ENCODE measurements around the gene MMP14. TPM values are rescaled to one million over a fixed set of nuclear protein-coding genes. Genes with fewer than 3 reads are reported as not detected.

MMP14 gene
- total and polyA plus RNA-seq, 9 of the 15 experiments (the other 6 are each of a cell fraction or from before 2014, with no cell fraction given): 0.36 to 5.8 (median 1.3) TPM; not detected in 2

- TF ChIP-seq FOXP1 (CRISPR knock-in tag; IDR thresholded peaks at IDR 0.05): no peak
- TF ChIP-seq HNRNPUL1 (IDR thresholded peaks at IDR 0.05; ENCODE audit: low read length): no peak
- TF ChIP-seq ZNF347 (CRISPR knock-in tag; IDR thresholded peaks at IDR 0.05; ENCODE audit: low read depth): no peak
- TF ChIP-seq, protein P1, sequence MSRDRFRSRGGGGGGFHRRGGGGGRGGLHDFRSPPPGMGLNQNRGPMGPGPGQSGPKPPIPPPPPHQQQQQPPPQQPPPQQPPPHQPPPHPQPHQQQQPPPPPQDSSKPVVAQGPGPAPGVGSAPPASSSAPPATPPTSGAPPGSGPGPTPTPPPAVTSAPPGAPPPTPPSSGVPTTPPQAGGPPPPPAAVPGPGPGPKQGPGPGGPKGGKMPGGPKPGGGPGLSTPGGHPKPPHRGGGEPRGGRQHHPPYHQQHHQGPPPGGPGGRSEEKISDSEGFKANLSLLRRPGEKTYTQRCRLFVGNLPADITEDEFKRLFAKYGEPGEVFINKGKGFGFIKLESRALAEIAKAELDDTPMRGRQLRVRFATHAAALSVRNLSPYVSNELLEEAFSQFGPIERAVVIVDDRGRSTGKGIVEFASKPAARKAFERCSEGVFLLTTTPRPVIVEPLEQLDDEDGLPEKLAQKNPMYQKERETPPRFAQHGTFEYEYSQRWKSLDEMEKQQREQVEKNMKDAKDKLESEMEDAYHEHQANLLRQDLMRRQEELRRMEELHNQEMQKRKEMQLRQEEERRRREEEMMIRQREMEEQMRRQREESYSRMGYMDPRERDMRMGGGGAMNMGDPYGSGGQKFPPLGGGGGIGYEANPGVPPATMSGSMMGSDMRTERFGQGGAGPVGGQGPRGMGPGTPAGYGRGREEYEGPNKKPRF (IDR thresholded peaks at IDR 0.05; ENCODE audit: low read depth, low read length): no peak
- TF ChIP-seq MAFG (tag; conservative IDR thresholded peaks at IDR 0.05): no peak
- TF ChIP-seq NFE2 (IDR thresholded peaks at IDR 0.05; ENCODE audit: low read depth): no peak
- TF ChIP-seq, protein P2, sequence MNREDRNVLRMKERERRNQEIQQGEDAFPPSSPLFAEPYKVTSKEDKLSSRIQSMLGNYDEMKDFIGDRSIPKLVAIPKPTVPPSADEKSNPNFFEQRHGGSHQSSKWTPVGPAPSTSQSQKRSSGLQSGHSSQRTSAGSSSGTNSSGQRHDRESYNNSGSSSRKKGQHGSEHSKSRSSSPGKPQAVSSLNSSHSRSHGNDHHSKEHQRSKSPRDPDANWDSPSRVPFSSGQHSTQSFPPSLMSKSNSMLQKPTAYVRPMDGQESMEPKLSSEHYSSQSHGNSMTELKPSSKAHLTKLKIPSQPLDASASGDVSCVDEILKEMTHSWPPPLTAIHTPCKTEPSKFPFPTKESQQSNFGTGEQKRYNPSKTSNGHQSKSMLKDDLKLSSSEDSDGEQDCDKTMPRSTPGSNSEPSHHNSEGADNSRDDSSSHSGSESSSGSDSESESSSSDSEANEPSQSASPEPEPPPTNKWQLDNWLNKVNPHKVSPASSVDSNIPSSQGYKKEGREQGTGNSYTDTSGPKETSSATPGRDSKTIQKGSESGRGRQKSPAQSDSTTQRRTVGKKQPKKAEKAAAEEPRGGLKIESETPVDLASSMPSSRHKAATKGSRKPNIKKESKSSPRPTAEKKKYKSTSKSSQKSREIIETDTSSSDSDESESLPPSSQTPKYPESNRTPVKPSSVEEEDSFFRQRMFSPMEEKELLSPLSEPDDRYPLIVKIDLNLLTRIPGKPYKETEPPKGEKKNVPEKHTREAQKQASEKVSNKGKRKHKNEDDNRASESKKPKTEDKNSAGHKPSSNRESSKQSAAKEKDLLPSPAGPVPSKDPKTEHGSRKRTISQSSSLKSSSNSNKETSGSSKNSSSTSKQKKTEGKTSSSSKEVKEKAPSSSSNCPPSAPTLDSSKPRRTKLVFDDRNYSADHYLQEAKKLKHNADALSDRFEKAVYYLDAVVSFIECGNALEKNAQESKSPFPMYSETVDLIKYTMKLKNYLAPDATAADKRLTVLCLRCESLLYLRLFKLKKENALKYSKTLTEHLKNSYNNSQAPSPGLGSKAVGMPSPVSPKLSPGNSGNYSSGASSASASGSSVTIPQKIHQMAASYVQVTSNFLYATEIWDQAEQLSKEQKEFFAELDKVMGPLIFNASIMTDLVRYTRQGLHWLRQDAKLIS (CRISPR knock-in tag; IDR thresholded peaks at IDR 0.05): no peak
- no peak for TF ChIP-seq TGIF2 (CRISPR knock-in tag; IDR thresholded peaks at IDR 0.05)
- no peak for TF ChIP-seq ZNF253 (CRISPR knock-in tag; conservative IDR thresholded peaks at IDR 0.05)
- TF ChIP-seq MAFK (IDR thresholded peaks at IDR 0.05; ENCODE audit: low read length): no peak
- no peak for TF ChIP-seq SIX5 (IDR thresholded peaks at IDR 0.05; ENCODE audit: borderline replicate concordance in 1 of 2, insufficient read depth in 1 of 2, low read depth in 1 of 2, low read length in 2 of 2)
- TF ChIP-seq, protein P3, sequence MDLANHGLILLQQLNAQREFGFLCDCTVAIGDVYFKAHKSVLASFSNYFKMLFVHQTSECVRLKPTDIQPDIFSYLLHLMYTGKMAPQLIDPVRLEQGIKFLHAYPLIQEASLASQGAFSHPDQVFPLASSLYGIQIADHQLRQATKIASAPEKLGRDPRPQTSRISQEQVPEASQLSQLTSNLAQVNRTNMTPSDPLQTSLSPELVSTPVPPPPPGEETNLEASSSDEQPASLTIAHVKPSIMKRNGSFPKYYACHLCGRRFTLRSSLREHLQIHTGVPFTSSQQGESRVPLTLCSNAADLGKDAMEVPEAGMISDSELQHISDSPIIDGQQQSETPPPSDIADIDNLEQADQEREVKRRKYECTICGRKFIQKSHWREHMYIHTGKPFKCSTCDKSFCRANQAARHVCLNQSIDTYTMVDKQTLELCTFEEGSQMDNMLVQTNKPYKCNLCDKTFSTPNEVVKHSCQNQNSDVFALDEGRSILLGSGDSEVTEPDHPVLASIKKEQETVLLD (IDR thresholded peaks at IDR 0.05): peak; percentile 87
- TF ChIP-seq, protein P4, sequence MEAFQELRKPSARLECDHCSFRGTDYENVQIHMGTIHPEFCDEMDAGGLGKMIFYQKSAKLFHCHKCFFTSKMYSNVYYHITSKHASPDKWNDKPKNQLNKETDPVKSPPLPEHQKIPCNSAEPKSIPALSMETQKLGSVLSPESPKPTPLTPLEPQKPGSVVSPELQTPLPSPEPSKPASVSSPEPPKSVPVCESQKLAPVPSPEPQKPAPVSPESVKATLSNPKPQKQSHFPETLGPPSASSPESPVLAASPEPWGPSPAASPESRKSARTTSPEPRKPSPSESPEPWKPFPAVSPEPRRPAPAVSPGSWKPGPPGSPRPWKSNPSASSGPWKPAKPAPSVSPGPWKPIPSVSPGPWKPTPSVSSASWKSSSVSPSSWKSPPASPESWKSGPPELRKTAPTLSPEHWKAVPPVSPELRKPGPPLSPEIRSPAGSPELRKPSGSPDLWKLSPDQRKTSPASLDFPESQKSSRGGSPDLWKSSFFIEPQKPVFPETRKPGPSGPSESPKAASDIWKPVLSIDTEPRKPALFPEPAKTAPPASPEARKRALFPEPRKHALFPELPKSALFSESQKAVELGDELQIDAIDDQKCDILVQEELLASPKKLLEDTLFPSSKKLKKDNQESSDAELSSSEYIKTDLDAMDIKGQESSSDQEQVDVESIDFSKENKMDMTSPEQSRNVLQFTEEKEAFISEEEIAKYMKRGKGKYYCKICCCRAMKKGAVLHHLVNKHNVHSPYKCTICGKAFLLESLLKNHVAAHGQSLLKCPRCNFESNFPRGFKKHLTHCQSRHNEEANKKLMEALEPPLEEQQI (IDR thresholded peaks at IDR 0.05): 0 out of 2 replicates have a peak, but pooled peaks have one; percentile 37
- TF ChIP-seq ZNF197 (CRISPR knock-in tag; IDR thresholded peaks at IDR 0.05; ENCODE audit: low read depth): no peak
- TF ChIP-seq SRSF3 (IDR thresholded peaks at IDR 0.05; ENCODE audit: insufficient read depth, low read length): no peak
Measured at GRCh38 chr14:22897357-22897756, 61.0 kb downstream of the MMP14 start (continued).

Measured in K562 (cell line).